ENCODE results near the gene ARHGEF4. TPM values are rescaled to one million over a fixed set of nuclear protein-coding genes. Genes with fewer than 3 reads are reported as not detected.

The ARHGEF4 gene
- total RNA-seq, 4 donors from 2014 or later: 23.7 to 51.5 (median 37.1) TPM

- Histone ChIP-seq H3K36me3 (peaks cover 42 to 98% (median 84%) of the 10 kb centered on the region in 4 donors), H3K27ac (replicated peaks in 1 of 4) (no peak overlapping the region), H3K4me3 (no peak overlapping the region), H3K4me1 (peaks cover 0 to 7% (median 0%) of the 10 kb centered on the region in 4 donors), H3K9me3 (no peaks in the 10 kb centered on the region), H3K27me3 (no peaks in the 10 kb centered on the region)
- 90% methylated on average over 7 of the region's 7 CpGs for WGBS
- DNase-seq (ENCODE audit: extremely low spot score): no peak
- TF ChIP-seq POLR2A (IDR thresholded peaks at IDR 0.05; ENCODE audit: low read depth) (no peak), EP300 (IDR thresholded peaks at IDR 0.05) (no peak), CTCF (IDR thresholded peaks at IDR 0.05) (no peak), POLR2AphosphoS5 (IDR thresholded peaks at IDR 0.05) (no peak)
- intact Hi-C loops (cut with DNase I): no loop called here
Observed at GRCh38 chr2:131049150-131049718, 212.5 kb downstream of the ARHGEF4 start.

- Histone ChIP-seq H3K4me1 (peaks cover 4 to 17% (median 10%) of the 10 kb centered on the region in 4 donors), H3K36me3 (peaks cover 49 to 100% (median 96%) of the 10 kb centered on the region in 4 donors), H3K9me3 (no peaks in the 10 kb centered on the region), H3K27ac (replicated peaks in 1 of 4) (no peak overlapping the region), H3K4me3 (no peak overlapping the region), H3K27me3 (no peaks in the 10 kb centered on the region)
- intact Hi-C loops (cut with DNase I): no loop called here
- TF ChIP-seq POLR2AphosphoS5 (IDR thresholded peaks at IDR 0.05) (no peak), EP300 (IDR thresholded peaks at IDR 0.05) (no peak), CTCF (IDR thresholded peaks at IDR 0.05) (no peak), POLR2A (IDR thresholded peaks at IDR 0.05; ENCODE audit: low read depth) (no peak)
- no peak for DNase-seq (ENCODE audit: extremely low spot score)
- WGBS: 97% methylated on average over 7 of the region's 8 CpGs
Observed at GRCh38 chr2:131050896-131051295, 214.2 kb downstream of the ARHGEF4 start.

GRCh38 chr2:131052741-131053263, 216.1 kb downstream of the ARHGEF4 start:
- peaks cover 13 to 28% (median 26%) of the 10 kb centered on the region in 4 donors for H3K4me1 ChIP-seq
- no peak overlapping the region for H3K4me3 ChIP-seq
- no peak overlapping the region for H3K27ac ChIP-seq (replicated peaks in 1 of 4)
- no peaks in the 10 kb centered on the region for H3K9me3 ChIP-seq
- no peaks in the 10 kb centered on the region for H3K27me3 ChIP-seq
- TF ChIP-seq CTCF (IDR thresholded peaks at IDR 0.05) (no peak), POLR2AphosphoS5 (IDR thresholded peaks at IDR 0.05) (no peak), POLR2A (IDR thresholded peaks at IDR 0.05; ENCODE audit: low read depth) (no peak), EP300 (IDR thresholded peaks at IDR 0.05) (no peak)
- 92% methylated on average over 8 of the region's 8 CpGs for WGBS
- DNase-seq (ENCODE audit: extremely low spot score): no peak
- intact Hi-C loops (cut with DNase I): no loop called here
- peaks cover 37 to 100% (median 88%) of the 10 kb centered on the region in 4 donors for H3K36me3 ChIP-seq

- WGBS: 83% methylated on average over 7 of the region's 7 CpGs
- Histone ChIP-seq H3K27me3 (no peaks in the 10 kb centered on the region), H3K27ac (replicated peaks in 1 of 4) (no peak overlapping the region), H3K4me1 (peaks cover 13 to 43% (median 36%) of the 10 kb centered on the region in 4 donors), H3K4me3 (no peak overlapping the region), H3K36me3 (peaks cover 37 to 92% (median 76%) of the 10 kb centered on the region in 4 donors), H3K9me3 (no peaks in the 10 kb centered on the region)
- no peak for DNase-seq (ENCODE audit: extremely low spot score)
- TF ChIP-seq CTCF (IDR thresholded peaks at IDR 0.05) (no peak), POLR2A (IDR thresholded peaks at IDR 0.05; ENCODE audit: low read depth) (no peak), POLR2AphosphoS5 (IDR thresholded peaks at IDR 0.05) (no peak)
- intact Hi-C loops (cut with DNase I): no loop called here
Observed at GRCh38 chr2:131054488-131054887, 217.8 kb downstream of the ARHGEF4 start.
